Upper lobe of right lung (tissue), 1 donor: Measurements from ENCODE around the gene PDPK1. TPM values are rescaled to one million over a fixed set of nuclear protein-coding genes. Genes with fewer than 3 reads are reported as not detected.

Experiments used
- ATAC-seq: fragments of 200-7000 bp; cut with Tn5 transposase; one replicate; pipeline ENCODE4 v1.9.1; 2020; ENCODE audit warnings: mild to moderate bottlenecking, moderate library complexity
- DNase-seq: peaks from one replicate; pipeline ENCODE4 v3.0.0-alpha.2; 2020
- H3K27ac ChIP-seq: fragments of 200-600 bp; one replicate; pipeline ENCODE4 v1.8.0; 2022
- H3K27me3 ChIP-seq: fragments of 200-600 bp; one replicate; pipeline ENCODE4 v1.8.0; 2022; ENCODE audit warnings: mild to moderate bottlenecking
- H3K36me3 ChIP-seq: fragments of 200-600 bp; one replicate; pipeline ENCODE4 v1.8.0; 2022
- H3K4me1 ChIP-seq: fragments of 200-600 bp; one replicate; pipeline ENCODE4 v1.8.0; 2022
- H3K4me3 ChIP-seq: fragments of 200-600 bp; one replicate; pipeline ENCODE4 v1.8.0; 2022; ENCODE audit warnings: mild to moderate bottlenecking
- H3K9me3 ChIP-seq: fragments of 200-600 bp; one replicate; pipeline ENCODE4 v1.8.0; 2022
- CTCF ChIP-seq: fragments of 200-600 bp; IDR thresholded peaks from one replicate; pipeline ENCODE4 v1.8.0; 2022; ENCODE audit warnings: antibody characterized with exemption
- intact Hi-C: fragments of 100-400 bp; cut with DNase I; formaldehyde crosslinking; loops from one replicate; pipeline ENCODE4 v1.11.0; 2022
- total RNA-seq: library from RNA; stranded (reverse); fragmentation: NEBNext Ultra II Directional; extraction: Animal tissue kit (Norgen Biotek cat#: 25700); gene quantifications from one replicate; pipeline ENCODE4 v1.2.1, GENCODE V29; 2021
- donor health status: DM: no; HTN: yes; CAD: no; lungs with severe emphysema.

Gene PDPK1
- total RNA-seq, 1 donor from 2014 or later: 90.9 TPM

GRCh38 chr16:2501946-2502895, 35.6 kb upstream of the PDPK1 start:
- TF ChIP-seq CTCF: no peak
- Histone ChIP-seq H3K27ac (no peak overlapping the region), H3K27me3 (no peaks in the 10 kb centered on the region), H3K36me3 (no peaks in the 10 kb centered on the region), H3K4me1 (peaks cover 34% of the 10 kb centered on the region), H3K4me3 (no peak overlapping the region), H3K9me3 (no peaks in the 10 kb centered on the region)
- ATAC-seq (no peak), DNase-seq (peak; percentile 65)
- intact Hi-C loops: no loop called here

- Histone ChIP-seq H3K36me3 (no peaks in the 10 kb centered on the region), H3K9me3 (no peaks in the 10 kb centered on the region), H3K27me3 (no peaks in the 10 kb centered on the region), H3K4me3 (no peak overlapping the region), H3K4me1 (peaks cover 19% of the 10 kb centered on the region), H3K27ac (no peak overlapping the region)
- ATAC-seq (no peak), DNase-seq (no peak)
- intact Hi-C loops: no loop called here
- no peak for TF ChIP-seq CTCF
Observed at GRCh38 chr16:2505695-2506094, 32.1 kb upstream of the PDPK1 start.

DNA sequence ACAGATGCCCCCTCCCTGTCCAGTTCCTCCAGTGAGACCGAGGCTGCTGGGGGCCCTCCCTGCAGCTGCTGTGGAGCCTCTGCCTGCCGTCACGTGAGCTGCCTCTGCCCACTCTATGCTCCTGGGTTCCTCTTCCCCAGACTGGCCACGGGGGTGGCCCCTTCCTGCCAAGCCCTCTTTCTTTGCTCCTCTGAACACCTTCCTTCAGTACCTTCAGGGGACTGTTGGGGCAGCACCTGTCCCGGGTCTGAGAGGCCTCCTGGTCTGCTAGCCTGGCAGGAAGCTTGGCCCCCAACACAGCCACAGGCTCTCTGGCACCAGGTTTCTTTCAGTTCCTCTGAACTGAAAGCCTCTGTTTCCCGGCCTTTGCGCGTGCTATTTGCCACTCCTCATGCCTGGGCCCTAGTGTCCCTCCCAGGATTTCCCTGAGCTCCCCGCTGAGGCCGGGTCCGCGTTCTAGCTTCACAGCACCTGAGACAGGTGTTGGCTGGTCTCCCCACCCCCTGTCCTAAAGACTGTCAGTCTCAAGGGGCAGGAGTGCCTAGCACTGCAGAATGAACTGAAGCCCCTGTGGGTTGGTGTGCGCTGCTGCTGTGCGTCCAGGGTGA, 30.7 kb upstream of the PDPK1 start:
- Histone ChIP-seq H3K4me1 (peaks cover 15% of the 10 kb centered on the region), H3K9me3 (no peaks in the 10 kb centered on the region), H3K27ac (peak overlapping the region; percentile 78), H3K36me3 (no peaks in the 10 kb centered on the region), H3K4me3 (no peak overlapping the region), H3K27me3 (no peaks in the 10 kb centered on the region)
- DNase-seq: peak; percentile 85
- ATAC-seq: peak; percentile 75
- intact Hi-C loops: no loop called here
- no peak for TF ChIP-seq CTCF

GRCh38 chr16:2507665-2508064, 30.2 kb upstream of the PDPK1 start:
- ATAC-seq (peak; percentile 85), DNase-seq (peak; percentile 88)
- Histone ChIP-seq H3K27me3 (no peaks in the 10 kb centered on the region), H3K4me1 (peaks cover 16% of the 10 kb centered on the region), H3K27ac (peak overlapping the region; percentile 78), H3K4me3 (no peak overlapping the region), H3K9me3 (no peaks in the 10 kb centered on the region), H3K36me3 (no peaks in the 10 kb centered on the region)
- intact Hi-C loops: no loop called here
- no peak for TF ChIP-seq CTCF

DNA sequence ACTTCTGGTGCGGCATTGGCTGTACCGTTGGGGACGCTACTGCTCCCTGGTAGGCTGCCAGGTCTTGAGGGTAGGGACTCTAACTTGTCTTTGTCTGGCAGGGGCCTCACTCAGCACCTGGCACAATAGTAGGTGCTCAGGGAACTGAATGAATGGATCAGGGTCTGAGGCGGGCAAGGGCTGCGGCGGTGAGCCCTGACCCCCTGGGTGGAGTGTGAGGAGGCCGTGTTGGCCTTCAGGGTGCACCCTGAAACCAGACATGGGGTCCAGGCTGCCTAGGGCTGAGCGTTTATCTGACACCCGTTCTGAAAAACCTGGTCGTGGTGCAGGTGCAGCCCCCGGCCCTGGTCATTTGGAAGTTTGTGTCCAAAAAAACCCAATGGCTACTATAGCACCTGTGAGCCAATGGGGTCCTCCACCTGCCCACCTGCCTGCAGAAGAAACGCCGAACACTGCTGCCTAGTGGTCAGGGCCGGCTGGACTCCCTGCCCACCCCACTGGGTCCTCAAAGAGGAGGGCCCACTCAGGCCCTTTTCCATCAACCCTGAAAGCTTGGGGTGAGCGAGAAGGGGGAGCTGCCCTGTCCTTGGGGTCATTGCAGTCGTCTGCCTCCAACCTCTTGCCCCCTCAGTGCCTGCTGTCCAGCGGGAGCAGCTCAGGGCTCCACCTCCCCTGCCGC, 29.0 kb upstream of the PDPK1 start:
- TF ChIP-seq CTCF: no peak
- intact Hi-C loops: no loop called here
- H3K4me3 ChIP-seq: no peak overlapping the region
- H3K27ac ChIP-seq: no peak overlapping the region
- peaks cover 19% of the 10 kb centered on the region for H3K4me1 ChIP-seq
- DNase-seq (no peak), ATAC-seq (no peak)
- no peaks in the 10 kb centered on the region for H3K36me3 ChIP-seq
- H3K9me3 ChIP-seq: no peaks in the 10 kb centered on the region
- no peaks in the 10 kb centered on the region for H3K27me3 ChIP-seq
